Activated T-cell treated with anti-CD3 and anti-CD28 coated beads for 4 hours (primary cell): ENCODE data around the gene CAMTA1.
A peak's percentile ranks its signal among the peaks of the same experiment; 100 is the strongest.

Experiments used
- DNase-seq: peaks from one replicate; pipeline ENCODE4 v3.0.0-alpha.2; 2020

Gene CAMTA1

DNA sequence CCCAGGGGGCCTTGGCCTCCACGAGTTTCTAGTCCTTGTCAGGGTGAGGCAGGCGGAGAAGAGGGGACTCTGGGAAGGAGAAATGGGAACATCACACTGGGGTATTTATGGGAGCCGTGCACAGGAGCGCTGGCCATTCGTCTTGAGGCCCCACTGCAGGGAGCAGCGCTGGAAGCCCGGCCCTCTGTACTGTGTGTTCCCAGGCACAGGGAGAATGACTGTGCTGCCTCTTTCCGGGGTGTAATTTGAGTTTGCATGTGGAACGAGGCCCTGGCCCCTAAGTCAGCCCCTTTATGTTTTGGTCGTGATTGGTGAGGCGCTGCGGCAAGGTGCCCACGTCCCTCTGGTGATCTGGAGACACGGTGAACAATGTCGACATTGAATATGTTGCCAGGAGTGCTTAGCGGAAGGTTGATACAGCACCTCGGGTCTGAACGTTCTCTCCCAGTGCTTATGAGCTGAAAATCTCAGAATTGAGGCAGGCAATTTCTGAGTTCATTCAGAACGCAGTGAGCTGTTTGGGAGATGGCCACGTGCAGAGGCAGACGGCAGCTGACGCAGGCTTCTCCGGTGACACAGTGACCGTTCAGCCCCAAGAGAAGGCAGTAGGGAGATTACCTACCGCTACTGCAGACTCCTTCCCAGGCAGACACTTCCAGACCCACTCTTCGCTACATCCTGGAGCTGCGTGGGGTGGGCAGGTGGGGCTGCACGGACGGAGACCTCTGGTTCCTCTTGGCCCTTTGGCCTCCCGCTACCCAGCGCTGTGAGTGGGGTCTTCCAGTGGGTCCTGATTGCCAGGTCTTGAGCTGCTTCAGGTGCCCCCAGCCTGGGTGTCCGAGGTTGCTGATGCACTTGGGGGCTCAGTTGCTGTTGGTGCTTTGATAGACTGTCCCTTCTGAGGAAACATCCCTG, 265.8 kb downstream of the CAMTA1 start:
- no peak for DNase-seq

GRCh38 chr1:7052701-7053100, 267.4 kb downstream of the CAMTA1 start:
- no peak for DNase-seq

GRCh38 chr1:7060745-7061144, 275.5 kb downstream of the CAMTA1 start:
- DNase-seq, result no peak

DNA sequence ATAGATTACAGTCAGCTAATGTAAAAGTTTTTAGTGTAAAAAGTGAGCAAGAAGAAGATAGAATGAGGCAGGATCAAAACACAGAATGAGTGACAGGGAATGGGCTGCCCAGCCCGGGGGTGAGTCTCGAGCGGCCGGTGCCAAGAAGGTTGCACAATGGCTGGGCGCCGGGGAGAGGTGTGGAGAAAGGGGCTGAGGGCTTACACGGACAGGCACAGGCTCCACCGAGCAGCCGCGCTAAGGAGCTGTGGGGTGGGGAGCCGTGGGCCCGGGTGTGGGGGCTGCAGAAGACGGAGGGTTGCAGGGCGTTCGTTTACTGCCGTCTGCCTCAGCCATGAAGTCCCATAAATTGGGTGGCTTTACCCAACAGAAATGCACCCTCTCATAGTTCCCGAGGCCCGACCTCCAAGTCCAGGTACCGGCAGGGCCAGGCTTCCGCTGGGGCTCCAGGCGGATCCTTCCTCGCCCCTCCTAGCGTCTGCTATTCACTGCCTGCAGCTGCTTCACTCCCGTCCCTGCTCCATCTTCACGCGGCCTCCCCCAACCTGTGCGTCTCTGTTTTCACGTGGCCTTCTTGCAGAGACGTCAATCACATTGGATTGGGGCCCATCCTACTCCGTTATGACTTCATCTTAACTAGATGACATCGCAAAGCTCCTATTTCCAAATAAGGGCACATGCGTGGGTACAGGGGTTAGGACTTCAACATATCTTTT, 277.2 kb downstream of the CAMTA1 start:
- no peak for DNase-seq

- DNase-seq, result no peak
Measured at GRCh38 chr1:7063981-7064380, 278.7 kb downstream of the CAMTA1 start.

- DNase-seq, result no peak
Measured at GRCh38 chr1:7068552-7068951, 283.3 kb downstream of the CAMTA1 start.

GRCh38 chr1:7069931-7070330, 284.7 kb downstream of the CAMTA1 start:
- DNase-seq, result no peak

DNA sequence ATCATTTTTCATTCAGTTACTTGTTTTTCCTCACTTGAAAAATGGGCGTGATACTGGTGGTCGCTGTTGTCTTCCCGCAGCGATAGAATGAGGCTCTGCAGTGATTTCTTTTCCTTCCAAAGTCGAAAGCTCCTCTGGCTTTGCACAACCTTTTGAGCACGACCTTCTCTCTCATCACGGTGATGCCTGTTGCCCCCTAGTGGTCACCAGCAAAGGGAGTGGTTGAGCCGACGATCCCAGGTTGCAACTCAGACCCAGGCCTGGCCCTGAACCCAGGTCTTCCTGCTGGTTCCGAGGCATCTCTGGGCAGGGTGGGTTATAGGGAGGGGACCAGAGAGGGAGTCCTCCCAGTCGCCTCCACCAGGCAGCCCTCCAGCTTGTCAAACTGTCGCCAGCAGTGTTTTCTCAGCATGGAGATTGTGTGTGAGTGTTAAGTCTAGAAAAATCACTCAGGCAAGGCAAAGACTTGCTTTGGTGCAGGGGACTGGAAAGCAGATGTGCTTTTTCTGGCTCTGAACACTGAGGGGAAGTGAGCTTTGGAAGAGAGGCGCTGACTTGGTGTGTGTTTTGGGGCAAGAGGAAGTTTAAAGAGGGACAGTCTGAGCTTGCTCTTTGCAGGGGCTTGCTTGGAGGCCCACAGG, 285.3 kb downstream of the CAMTA1 start:
- peak; percentile 44 for DNase-seq

- no peak for DNase-seq
Measured at GRCh38 chr1:7076117-7076516, 290.9 kb downstream of the CAMTA1 start.

- DNase-seq, result no peak
Measured at GRCh38 chr1:7076572-7076971, 291.3 kb downstream of the CAMTA1 start.

- no peak for DNase-seq
Measured at GRCh38 chr1:7077136-7077535, 291.9 kb downstream of the CAMTA1 start.

- no peak for DNase-seq
Measured at GRCh38 chr1:7077970-7078369, 292.7 kb downstream of the CAMTA1 start.

GRCh38 chr1:7079637-7080036, 294.4 kb downstream of the CAMTA1 start:
- DNase-seq, result no peak

DNA sequence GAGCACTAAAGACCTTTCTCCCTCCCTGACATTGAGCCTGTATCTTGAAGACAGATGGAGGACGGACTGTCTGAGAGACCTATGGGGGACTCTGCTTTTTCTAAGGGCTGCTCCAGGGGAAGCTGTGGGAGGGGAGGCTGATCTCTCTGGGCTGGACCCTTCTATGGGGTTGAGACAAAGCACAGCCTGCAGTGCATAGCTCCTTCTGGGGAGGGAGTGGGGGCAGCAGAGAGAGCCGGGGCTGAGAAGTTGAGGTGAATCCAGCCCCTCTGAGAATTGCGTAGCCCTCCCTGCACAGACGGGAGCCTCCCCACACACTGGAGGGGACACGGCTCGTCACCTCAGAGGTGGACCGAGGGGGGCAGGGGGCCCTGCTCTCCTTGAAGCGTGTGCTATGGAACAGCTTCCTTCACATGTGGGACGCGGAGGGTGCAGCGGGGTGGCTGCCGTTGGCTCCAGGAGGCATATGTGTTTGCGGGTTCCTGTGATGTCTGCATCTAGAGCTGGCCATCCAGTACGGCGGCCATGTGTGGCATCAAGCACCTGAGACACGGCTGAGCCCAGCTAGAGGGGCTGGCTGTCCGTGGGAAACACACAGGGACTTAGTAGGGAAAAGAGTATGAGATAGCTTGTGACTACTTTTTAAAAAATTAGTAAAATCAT, 299.1 kb downstream of the CAMTA1 start:
- no peak for DNase-seq

DNA sequence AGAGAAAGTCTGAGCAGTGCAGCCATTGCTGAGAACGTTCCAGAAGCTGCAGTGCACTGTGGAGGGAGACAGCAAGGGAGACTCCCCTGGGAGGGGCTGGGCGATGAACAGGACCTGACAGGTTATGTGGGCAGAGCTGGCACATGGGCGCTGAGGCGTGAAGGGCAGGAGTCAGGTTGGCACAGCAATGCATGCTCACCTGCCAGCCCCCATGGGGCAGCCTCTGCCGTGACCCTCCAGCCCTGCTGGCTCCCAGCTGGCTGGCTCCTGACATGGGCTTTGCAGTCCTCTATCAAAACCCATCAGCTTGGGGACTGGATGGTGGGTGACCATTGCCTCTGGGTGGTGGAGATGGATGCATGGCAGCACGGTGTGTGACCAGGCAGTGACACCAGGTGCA, 300.3 kb downstream of the CAMTA1 start:
- no peak for DNase-seq

DNA sequence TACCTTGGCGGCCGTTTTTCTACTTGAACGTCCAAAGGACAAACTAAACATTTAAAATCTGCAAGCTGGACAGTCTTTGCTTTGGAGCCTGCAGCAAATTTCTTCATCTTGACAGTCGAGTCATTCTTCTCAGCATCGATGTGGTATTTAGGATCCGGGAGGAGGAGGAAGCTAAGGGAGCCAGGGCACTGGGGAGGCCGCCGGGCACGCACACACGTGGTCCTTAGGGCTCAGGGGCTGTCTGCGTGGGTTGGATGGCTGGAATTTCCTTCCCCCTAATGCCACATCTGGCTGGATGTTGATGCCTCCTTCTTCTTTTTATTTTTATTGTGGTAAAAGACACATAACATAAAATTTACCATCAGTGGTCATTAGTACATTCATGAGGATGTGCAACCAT, 300.9 kb downstream of the CAMTA1 start:
- DNase-seq, result no peak

DNA sequence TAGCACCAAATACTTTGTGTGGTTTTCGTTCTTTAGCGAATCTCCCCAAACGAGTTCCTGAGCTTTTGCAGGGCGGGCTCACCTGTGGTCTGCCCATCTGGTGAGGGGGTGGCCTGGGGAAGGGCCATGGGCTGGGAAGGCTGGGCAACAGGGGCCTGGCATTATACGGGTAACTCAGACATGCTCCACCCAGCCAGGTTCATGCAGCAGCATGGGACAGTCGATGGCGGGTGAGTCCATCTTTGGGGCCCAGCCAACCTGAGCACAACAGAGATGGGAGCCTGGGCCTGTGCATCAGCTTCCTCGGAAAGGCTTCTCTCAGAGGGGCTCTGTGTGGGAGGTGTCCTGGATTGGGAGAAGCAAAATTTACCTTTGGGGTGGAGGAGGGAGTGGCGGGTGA, 302.6 kb downstream of the CAMTA1 start:
- DNase-seq, result no peak

DNA sequence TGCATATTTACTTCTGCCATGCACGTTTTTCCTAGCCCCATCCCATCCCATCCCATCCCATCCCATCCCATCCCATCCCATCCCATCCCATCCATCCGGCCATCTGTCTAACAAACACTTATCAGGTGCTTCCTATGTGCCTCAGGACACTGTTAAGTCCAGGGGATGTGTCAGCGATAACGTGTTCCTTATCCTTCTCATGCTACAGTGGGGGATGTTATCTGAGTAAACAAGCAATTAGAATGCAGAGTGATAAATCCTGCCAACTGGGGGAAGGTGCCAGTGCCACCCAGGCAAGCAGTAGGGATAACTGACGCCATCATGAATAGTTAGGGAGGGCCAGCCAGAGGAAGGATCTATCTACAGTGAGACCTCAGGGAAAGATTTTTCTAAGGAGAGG, 304.2 kb downstream of the CAMTA1 start:
- no peak for DNase-seq

- DNase-seq, result no peak
Measured at GRCh38 chr1:7093297-7093696, 308.0 kb downstream of the CAMTA1 start.

DNA sequence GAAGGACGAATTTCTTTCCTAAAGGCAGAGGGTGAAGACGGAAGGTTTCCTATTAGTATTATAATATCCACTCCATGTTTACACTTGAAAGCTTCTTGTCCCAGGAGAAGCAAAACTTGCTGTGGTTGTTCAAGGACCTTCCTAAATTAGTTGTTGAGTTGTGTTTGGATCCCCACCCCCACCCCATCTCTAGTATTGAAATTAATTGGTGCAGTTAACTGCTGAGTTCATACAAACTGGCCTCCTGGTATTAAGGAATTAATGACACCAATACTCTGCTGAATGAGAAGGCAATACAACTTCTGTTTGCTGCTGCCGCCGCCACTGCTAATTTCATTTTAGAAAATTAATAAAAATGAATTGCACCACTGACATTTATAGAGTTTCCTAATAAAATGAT, 308.8 kb downstream of the CAMTA1 start:
- no peak for DNase-seq

GRCh38 chr1:7094509-7094908, 309.3 kb downstream of the CAMTA1 start:
- DNase-seq, result no peak

DNA sequence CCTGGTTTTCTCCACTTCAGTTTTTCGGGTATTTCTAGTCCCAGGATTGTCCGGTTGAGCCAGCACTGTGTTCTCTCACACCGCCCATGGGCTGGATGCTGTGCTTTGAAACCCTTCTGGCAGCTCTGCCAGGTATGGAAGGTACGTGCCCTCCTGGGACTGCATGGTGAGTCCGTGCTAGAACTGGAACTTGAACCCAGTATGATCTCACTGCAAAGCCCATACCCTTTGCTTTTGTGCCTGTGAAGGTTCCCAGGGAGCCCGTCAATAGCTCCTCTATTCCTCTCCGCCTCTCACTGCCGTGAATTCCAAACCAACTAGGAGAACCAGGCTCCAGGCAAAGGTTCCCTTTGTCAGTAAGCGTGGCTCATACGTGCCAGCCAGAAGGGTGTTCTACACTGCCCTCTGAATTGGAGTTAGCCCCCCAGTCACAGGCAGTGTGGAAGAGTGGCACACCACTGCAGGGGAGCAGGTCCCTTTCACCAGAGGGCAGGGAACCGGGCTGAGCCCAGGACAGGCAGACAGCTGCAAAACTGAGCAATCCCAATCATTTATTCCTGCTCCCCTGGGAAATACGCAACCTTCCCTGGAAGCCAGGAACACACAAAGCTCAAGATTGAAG, 310.2 kb downstream of the CAMTA1 start:
- no peak for DNase-seq
